Neuronal stem cell (in vitro differentiated cells): ENCODE results near the gene SLC25A46. TPM values are rescaled to one million over a fixed set of nuclear protein-coding genes. Genes with fewer than 3 reads are reported as not detected.
"Not testable (repeated sequence)": the region's sequence is repeated elsewhere in the genome, so short reads cannot be mapped to it uniquely, and the experiment has no call there.

Source experiments
- DNase-seq: peaks from one replicate; pipeline ENCODE4 v3.0.0-alpha.2; 2013; ENCODE audit warnings: low spot score
- H2AFZ ChIP-seq: one replicate; pipeline ENCODE4 v1.6.1; 2013; ENCODE audit warnings: mild to moderate bottlenecking, low read length, inconsistent platforms
- H2AK5ac ChIP-seq: 2 replicates; pipeline ENCODE4 v1.6.1; 2013; ENCODE audit warnings: low read depth, mild to moderate bottlenecking, inconsistent platforms, low read length, moderate library complexity, mixed read lengths
- H2BK120ac ChIP-seq: 2 replicates; pipeline ENCODE4 v1.6.1; 2013; ENCODE audit warnings: low read depth, mild to moderate bottlenecking, inconsistent platforms, low read length, moderate library complexity, mixed read lengths
- H2BK12ac ChIP-seq: one replicate; pipeline ENCODE4 v1.6.1; 2013; ENCODE audit warnings: low read length, inconsistent platforms
- H2BK15ac ChIP-seq: 2 replicates; pipeline ENCODE4 v1.6.1; 2013; ENCODE audit warnings: mild to moderate bottlenecking, low read length, inconsistent platforms, mixed read lengths
- H2BK5ac ChIP-seq: one replicate; pipeline ENCODE4 v1.6.1; 2013; ENCODE audit warnings: inconsistent platforms, mild to moderate bottlenecking, low read length, moderate library complexity
- H3K14ac ChIP-seq: one replicate; pipeline ENCODE4 v1.6.1; 2013; ENCODE audit warnings: low read length, inconsistent platforms
- H3K18ac ChIP-seq: 2 replicates; pipeline ENCODE4 v1.6.1; 2013; ENCODE audit warnings: low read length, inconsistent platforms
- H3K23ac ChIP-seq: 2 replicates; pipeline ENCODE4 v1.6.1; 2013; ENCODE audit warnings: low read depth, mild to moderate bottlenecking, mixed read lengths, low read length, inconsistent platforms; ENCODE audit not compliant: poor library complexity
- H3K27ac ChIP-seq: replicated peaks from 3 replicates; pipeline ENCODE4 v1.5.1; 2013; ENCODE audit warnings: low read length, inconsistent platforms
- H3K27me3 ChIP-seq, 3 experiments: 2 replicates each; pipeline ENCODE4 v1.6.1; 2013; ENCODE audit warnings: low read length in 3 of 3, mild to moderate bottlenecking in 2 of 3, inconsistent platforms in 1 of 3, low read depth in 1 of 3, mixed read lengths in 1 of 3, moderate library complexity in 1 of 3; ENCODE audit not compliant: control insufficient read depth in 3 of 3, insufficient read depth in 3 of 3
- H3K36me3 ChIP-seq, 2 donors: replicated peaks in 1 of 2; 2 replicates each; pipeline ENCODE4 v1.6.1; 2013; ENCODE audit warnings: low read length in 2 of 2; ENCODE audit not compliant: control insufficient read depth in 2 of 2, insufficient read depth in 2 of 2
- H3K4ac ChIP-seq: 2 replicates; pipeline ENCODE4 v1.6.1; 2013; ENCODE audit warnings: inconsistent platforms, mild to moderate bottlenecking, low read length, moderate library complexity
- H3K4me1 ChIP-seq, 2 donors: 1 replicate in 1 of 2; 2 replicates in 1 of 2; pipeline ENCODE4 v1.6.1; 2013; ENCODE audit warnings: low read length in 2 of 2, low read depth in 1 of 2; ENCODE audit not compliant: control insufficient read depth in 2 of 2, insufficient read depth in 1 of 2
- H3K4me2 ChIP-seq: one replicate; pipeline ENCODE4 v1.6.1; 2013; ENCODE audit warnings: mild to moderate bottlenecking, low read length, inconsistent platforms; ENCODE audit not compliant: insufficient read depth, poor library complexity, severe bottlenecking
- H3K4me3 ChIP-seq, 2 donors: 2 replicates each; pipeline ENCODE4 v1.5.1; 2013; ENCODE audit warnings: low read length in 2 of 2, mild to moderate bottlenecking in 2 of 2, inconsistent platforms in 1 of 2, moderate library complexity in 1 of 2
- H3K79me1 ChIP-seq: one replicate; pipeline ENCODE4 v1.6.1; 2013; ENCODE audit warnings: low read depth, mild to moderate bottlenecking, inconsistent platforms, low read length, moderate library complexity
- H3K9ac ChIP-seq: one replicate; pipeline ENCODE4 v1.6.1; 2013; ENCODE audit warnings: mild to moderate bottlenecking, low read depth, low read length, inconsistent platforms; ENCODE audit not compliant: poor library complexity
- H3K9me3 ChIP-seq, 2 donors: replicated peaks in 1 of 2; 2 replicates each; pipeline versions ENCODE3 to v1.6.1; 2013; ENCODE audit warnings: low read length in 2 of 2, mild to moderate bottlenecking in 2 of 2, inconsistent platforms in 1 of 2, low read depth in 1 of 2, mixed read lengths in 1 of 2, moderate library complexity in 1 of 2; ENCODE audit not compliant: control insufficient read depth in 2 of 2, insufficient read depth in 1 of 2
- H4K8ac ChIP-seq: one replicate; pipeline ENCODE4 v1.6.1; 2013; ENCODE audit warnings: low read depth, mild to moderate bottlenecking, inconsistent platforms, low read length, moderate library complexity
- H4K91ac ChIP-seq: one replicate; pipeline ENCODE4 v1.6.1; 2013; ENCODE audit warnings: low read length, low read depth, mild to moderate bottlenecking, inconsistent platforms; ENCODE audit not compliant: poor library complexity
- WGBS, 2 donors: extraction: QIAGEN DNeasy Blood & Tissue Kit; methylation state at CpG; one replicate each; pipeline ENCODE4 v1.1.7; 2013; ENCODE audit warnings: missing lambda C conversion rate in 2 of 2, mixed read lengths in 1 of 2; ENCODE audit not compliant: insufficient read length in 2 of 2, insufficient replicate concordance in 1 of 2; ENCODE audit errors: extremely low coverage in 2 of 2; 5-methylcytosine and 5-hydroxymethylcytosine counted together
- polyA plus RNA-seq, 2 experiments: library from polyadenylated mRNA; stranded (reverse); fragments of 200-250 nt; gene quantifications; one replicate each; pipeline ENCODE4 v1.2.3, GENCODE V29; 2013

Gene SLC25A46
- polyA plus RNA-seq (2013, experiment 1 of 2): 16.8 TPM
- 17.2 TPM for polyA plus RNA-seq (2013, experiment 2 of 2)

- H2BK12ac ChIP-seq: peak within 1 kb of the TSS; percentile 84
- H3K23ac ChIP-seq: peak within 1 kb of the TSS; percentile 97
- peak within 1 kb of the TSS; percentile 97 for H3K18ac ChIP-seq
- peak within 1 kb of the TSS; percentile 87 for H2BK5ac ChIP-seq
- no CpG with 5 or more reads among the region's 62 CpGs for WGBS, 2 donors
- H2BK120ac ChIP-seq: no peak within 1 kb of the TSS
- peak within 1 kb of the TSS; percentile 6 for H3K14ac ChIP-seq
- H3K79me1 ChIP-seq: peaks cover 3% of the 10 kb centered on the region
- H3K27me3 ChIP-seq: no peaks in the 10 kb centered on the region
- no peak within 1 kb of the TSS for H2AK5ac ChIP-seq
- peak within 1 kb of the TSS; percentile 87 to 99 for H3K4me3 ChIP-seq
- H3K4ac ChIP-seq: no peak within 1 kb of the TSS
- H4K8ac ChIP-seq: no peak within 1 kb of the TSS
- H3K4me1 ChIP-seq: peaks cover 2 to 6% of the 10 kb centered on the region in 2 donors
- H2AFZ ChIP-seq: peak within 1 kb of the TSS; percentile 98
- peak within 1 kb of the TSS; percentile 46 for H4K91ac ChIP-seq
- peak within 1 kb of the TSS; percentile 69 for H3K27ac ChIP-seq
- H3K4me2 ChIP-seq: peak within 1 kb of the TSS; percentile 91
- H2BK15ac ChIP-seq: no peak within 1 kb of the TSS
- peak within 1 kb of the TSS; percentile 96 for H3K9ac ChIP-seq
- H3K36me3 ChIP-seq: peaks cover 0 to 2% of the 10 kb centered on the region in 2 donors
- no peaks in the 10 kb centered on the region for H3K9me3 ChIP-seq
- DNase-seq: peak; percentile 84
These were observed at the start of gene SLC25A46 for GRCh38 chr5:110738812-110739651. SLC25A46 (plus strand) TSS chr5:110739007; CDS start chr5:110739120, 113 bp downstream.

DNA sequence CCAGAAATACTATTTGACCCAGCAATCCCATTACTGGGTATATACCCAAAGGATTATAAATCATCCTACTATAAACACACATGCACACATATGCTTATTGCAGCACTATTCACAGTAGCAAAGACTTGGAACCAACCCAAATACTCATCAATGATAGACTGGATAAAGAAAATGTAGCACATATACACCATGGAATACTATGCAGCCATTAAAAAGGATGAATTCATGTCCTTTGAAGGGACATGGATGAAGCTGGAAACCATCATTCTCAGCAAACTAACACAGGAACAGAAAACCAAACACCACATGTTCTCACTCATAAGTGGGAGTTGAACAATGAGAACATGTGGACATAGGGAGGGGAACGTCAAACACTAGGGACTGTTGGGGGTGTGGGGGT, 48.2 kb upstream of the SLC25A46 start:
- not testable (repeated sequence) for H3K14ac ChIP-seq, H3K4me1 ChIP-seq, H3K36me3 ChIP-seq, H2BK15ac ChIP-seq, H3K9me3 ChIP-seq, H2BK5ac ChIP-seq, H2BK120ac ChIP-seq, H3K4me3 ChIP-seq, H2AFZ ChIP-seq, H4K8ac ChIP-seq, H2BK12ac ChIP-seq, H3K4me2 ChIP-seq, H4K91ac ChIP-seq, H3K9ac ChIP-seq, H3K18ac ChIP-seq, DNase-seq, H3K79me1 ChIP-seq, H3K27me3 ChIP-seq, H3K23ac ChIP-seq, H3K27ac ChIP-seq, H2AK5ac ChIP-seq, H3K4ac ChIP-seq
- no CpG with 5 or more reads among the region's 1 CpG for WGBS, 2 donors

GRCh38 chr5:110692669-110693068, 46.1 kb upstream of the SLC25A46 start:
- not testable (repeated sequence) for H3K27me3 ChIP-seq, H3K4me2 ChIP-seq, DNase-seq, H3K4ac ChIP-seq, H2BK15ac ChIP-seq, H3K23ac ChIP-seq, H3K9ac ChIP-seq, H3K27ac ChIP-seq, H2AK5ac ChIP-seq, H3K9me3 ChIP-seq, H3K79me1 ChIP-seq, H3K4me3 ChIP-seq, H2BK12ac ChIP-seq, H3K18ac ChIP-seq, H3K4me1 ChIP-seq, H3K36me3 ChIP-seq, H3K14ac ChIP-seq, H4K91ac ChIP-seq, H2BK120ac ChIP-seq, H4K8ac ChIP-seq, H2BK5ac ChIP-seq
- H2AFZ ChIP-seq: peak overlapping the region; percentile 79
- no CpG with 5 or more reads among the region's 5 CpGs for WGBS, 2 donors

GRCh38 chr5:110702300-110702699, 36.5 kb upstream of the SLC25A46 start:
- no peak overlapping the region for H2BK12ac ChIP-seq
- H3K4me1 ChIP-seq: no peaks in the 10 kb centered on the region
- no peak overlapping the region for H4K8ac ChIP-seq
- H3K4ac ChIP-seq: no peak overlapping the region
- no peak for DNase-seq
- no peaks in the 10 kb centered on the region for H3K79me1 ChIP-seq
- H3K9ac ChIP-seq: no peak overlapping the region
- no CpG with 5 or more reads among the region's 1 CpG for WGBS, 2 donors
- no peak overlapping the region for H2BK120ac ChIP-seq
- H4K91ac ChIP-seq: no peak overlapping the region
- H3K23ac ChIP-seq: no peak overlapping the region
- no peak overlapping the region for H2BK15ac ChIP-seq
- no peaks in the 10 kb centered on the region for H3K36me3 ChIP-seq
- no peak overlapping the region for H2BK5ac ChIP-seq
- H2AFZ ChIP-seq: no peak overlapping the region
- H3K9me3 ChIP-seq: no peaks in the 10 kb centered on the region
- H3K27me3 ChIP-seq: no peaks in the 10 kb centered on the region
- no peak overlapping the region for H3K27ac ChIP-seq
- no peak overlapping the region for H3K14ac ChIP-seq
- no peak overlapping the region for H3K4me3 ChIP-seq
- no peak overlapping the region for H3K18ac ChIP-seq
- H2AK5ac ChIP-seq: no peak overlapping the region
- H3K4me2 ChIP-seq: no peak overlapping the region
